Measurements from ENCODE around the gene CALHM5. TPM values are rescaled to one million over a fixed set of nuclear protein-coding genes. Genes with fewer than 3 reads are reported as not detected.

CALHM5 gene
- total and polyA plus RNA-seq, 9 of the 15 experiments (the other 6 are each of a cell fraction or from before 2014, with no cell fraction given), result under 0.01 to 0.05 (median 0.02) TPM; not detected in 2

- peak; percentile 97 for TF ChIP-seq FIP1L1 (IDR thresholded peaks at IDR 0.05; ENCODE audit: low read depth, low read length, poor library complexity, severe bottlenecking)
- TF ChIP-seq ZSCAN29 (IDR thresholded peaks at IDR 0.05), result no peak
- TF ChIP-seq E2F1 (CRISPR knock-in tag; IDR thresholded peaks at IDR 0.05), result peak; percentile 87
- no peak for TF ChIP-seq GATA2 (CRISPR knock-in tag; IDR thresholded peaks at IDR 0.05)
- peak; percentile 7; the same call in 1 of the 2 replicates for TF ChIP-seq TCF3 (CRISPR knock-in tag; IDR thresholded peaks at IDR 0.05)
- TF ChIP-seq MAX (CRISPR knock-in tag; IDR thresholded peaks at IDR 0.05), result peak; percentile 78; the same call in 1 of the 2 replicates
- no peak for TF ChIP-seq PTRF (tag; IDR thresholded peaks at IDR 0.05)
- no peak for TF ChIP-seq ZNF518B (CRISPR knock-in tag; IDR thresholded peaks at IDR 0.05)
- TF ChIP-seq ZNF311 (CRISPR knock-in tag; IDR thresholded peaks at IDR 0.05), result no peak
- TF ChIP-seq ARID3B (CRISPR knock-in tag; IDR thresholded peaks at IDR 0.05; ENCODE audit: borderline replicate concordance), result no peak
- TF ChIP-seq STAT5B (CRISPR knock-in tag; IDR thresholded peaks at IDR 0.05), result no peak
- no peak for TF ChIP-seq NFE2L1 (tag; IDR thresholded peaks at IDR 0.05; ENCODE audit: borderline replicate concordance, low read depth)
- TF ChIP-seq ZC3H4 (CRISPR knock-in tag; IDR thresholded peaks at IDR 0.05; ENCODE audit: borderline replicate concordance), result no peak
- peak; percentile 73 for TF ChIP-seq PRDM10 (IDR thresholded peaks at IDR 0.05; ENCODE audit: partially characterized antibody)
- peak; percentile 53 for TF ChIP-seq SAP30 (IDR thresholded peaks at IDR 0.05; ENCODE audit: borderline replicate concordance, insufficient read depth, low read depth, low read length, poor library complexity, severe bottlenecking)
- no peak for TF ChIP-seq ZNF57 (CRISPR knock-in tag; IDR thresholded peaks at IDR 0.05)
Observed at GRCh38 chr6:116570856-116571682, 59.6 kb downstream of the CALHM5 start, which contains the start of gene RWDD1 (continued).
